HL-60/S4 (cell line): ENCODE data around the gene PDLIM7.
"Not testable (repeated sequence)": the region's sequence is repeated elsewhere in the genome, so short reads cannot be mapped to it uniquely, and the experiment has no call there.

ENCODE experiments used
- in situ Hi-C: fragments of 300-500 bp; cut with MboI; formaldehyde crosslinking; loops from 2 replicates; pipeline ENCODE4 v1.14.3; 2022; ENCODE audit warnings: low sequenced_read_pairs

The PDLIM7 gene, protein sequence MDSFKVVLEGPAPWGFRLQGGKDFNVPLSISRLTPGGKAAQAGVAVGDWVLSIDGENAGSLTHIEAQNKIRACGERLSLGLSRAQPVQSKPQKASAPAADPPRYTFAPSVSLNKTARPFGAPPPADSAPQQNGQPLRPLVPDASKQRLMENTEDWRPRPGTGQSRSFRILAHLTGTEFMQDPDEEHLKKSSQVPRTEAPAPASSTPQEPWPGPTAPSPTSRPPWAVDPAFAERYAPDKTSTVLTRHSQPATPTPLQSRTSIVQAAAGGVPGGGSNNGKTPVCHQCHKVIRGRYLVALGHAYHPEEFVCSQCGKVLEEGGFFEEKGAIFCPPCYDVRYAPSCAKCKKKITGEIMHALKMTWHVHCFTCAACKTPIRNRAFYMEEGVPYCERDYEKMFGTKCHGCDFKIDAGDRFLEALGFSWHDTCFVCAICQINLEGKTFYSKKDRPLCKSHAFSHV

DNA sequence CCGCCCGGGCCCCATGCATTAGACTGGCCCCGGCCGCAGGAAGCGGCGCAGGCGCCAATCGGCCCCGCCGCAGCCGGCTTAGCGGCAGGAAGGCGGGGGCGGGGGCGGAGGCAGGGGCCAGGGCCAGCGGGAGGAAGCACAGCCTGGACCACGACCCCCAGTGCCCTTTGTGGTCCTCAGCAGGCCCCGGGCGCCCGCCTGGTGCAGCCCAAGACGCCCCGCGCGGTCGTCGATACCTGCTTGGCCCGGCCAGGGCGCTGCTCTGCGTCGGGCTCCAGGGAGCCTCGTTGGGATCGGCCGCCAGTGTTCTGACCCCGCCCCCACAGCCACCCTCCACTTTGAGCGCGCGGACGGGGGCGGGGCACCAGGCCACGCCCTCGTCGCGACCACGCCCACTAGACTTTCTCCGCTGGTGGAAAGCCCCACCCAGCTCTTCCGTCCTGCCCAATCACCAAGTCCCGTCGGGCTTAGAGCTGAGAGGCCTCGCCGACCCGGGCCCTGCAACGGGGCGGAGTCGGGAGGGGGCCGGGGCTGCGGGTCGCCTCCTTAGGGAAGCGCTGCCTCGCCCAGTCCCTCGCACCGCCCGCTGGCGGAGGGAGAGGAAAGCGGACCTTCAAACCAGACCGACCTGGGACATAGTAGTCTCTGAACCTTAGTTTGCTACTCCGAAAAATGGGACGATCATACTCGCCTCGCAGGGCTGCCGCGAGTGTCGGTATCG is at the start of gene PDLIM7:
PDLIM7 (minus strand) TSS at position 313 of the 721 bp plus-strand sequence. CDS start 1,092 bp downstream, outside the sequence.
- in situ Hi-C loops: no loop called here

DNA sequence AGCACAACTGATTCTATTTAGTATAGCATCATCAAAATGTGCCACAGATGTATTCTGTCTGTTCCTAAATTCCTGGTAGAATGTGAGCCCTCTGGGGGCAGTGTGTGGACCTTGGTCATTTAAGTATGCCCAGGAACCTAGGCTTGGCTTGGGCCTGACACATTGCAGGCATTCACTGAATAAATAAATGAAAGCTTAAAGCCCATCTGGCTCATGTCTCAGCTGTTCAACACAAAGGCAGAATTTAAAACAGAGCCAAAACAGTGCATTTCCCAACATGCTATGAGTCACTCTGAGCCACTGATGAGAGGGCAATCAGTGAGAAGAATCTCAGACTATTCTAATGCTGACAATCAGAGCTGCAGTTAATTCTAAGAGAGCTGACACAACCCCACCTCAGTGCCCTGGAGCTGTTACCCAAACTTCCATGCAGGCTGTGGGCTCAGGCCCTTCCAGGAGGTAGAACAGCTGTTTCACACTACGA is 48.9 kb upstream of the PDLIM7 start:
- in situ Hi-C loops: no loop called here

DNA sequence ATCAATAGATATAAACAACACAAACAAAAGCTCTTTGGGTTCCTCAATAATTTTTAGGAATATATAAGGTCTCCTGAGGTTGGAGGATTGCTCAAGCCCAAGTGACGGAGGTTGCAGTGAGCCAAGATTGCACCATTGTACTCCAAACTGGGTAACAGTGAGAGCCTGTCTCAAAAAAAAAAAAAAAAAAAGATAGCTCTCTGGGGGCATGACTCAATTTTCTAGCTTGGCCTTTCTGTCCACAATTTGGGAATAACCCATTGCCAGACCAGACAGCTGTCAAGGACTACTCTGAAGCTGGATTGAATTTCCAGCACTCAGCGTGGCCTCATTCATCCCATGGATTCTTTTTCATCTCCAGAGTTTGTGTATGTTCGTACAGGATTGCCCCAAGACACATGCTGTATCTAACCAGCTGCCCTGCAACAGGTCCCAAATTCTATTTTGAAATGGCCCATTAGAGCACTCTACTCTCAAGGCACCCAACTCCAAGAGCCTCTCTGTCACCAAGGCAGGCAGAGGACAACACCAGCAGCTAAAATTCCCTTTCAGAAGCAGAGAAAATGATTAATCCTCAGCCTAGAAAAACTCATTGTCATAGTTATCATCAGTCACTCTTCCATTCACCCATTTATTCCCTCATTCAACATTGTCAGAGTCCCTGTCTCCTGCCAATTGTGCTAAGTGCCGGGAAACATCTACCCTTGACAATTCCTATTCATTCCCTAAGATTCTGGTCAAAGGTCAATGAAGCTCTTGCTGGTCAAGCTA is 48.3 kb upstream of the PDLIM7 start:
- in situ Hi-C loops: no loop called here

DNA sequence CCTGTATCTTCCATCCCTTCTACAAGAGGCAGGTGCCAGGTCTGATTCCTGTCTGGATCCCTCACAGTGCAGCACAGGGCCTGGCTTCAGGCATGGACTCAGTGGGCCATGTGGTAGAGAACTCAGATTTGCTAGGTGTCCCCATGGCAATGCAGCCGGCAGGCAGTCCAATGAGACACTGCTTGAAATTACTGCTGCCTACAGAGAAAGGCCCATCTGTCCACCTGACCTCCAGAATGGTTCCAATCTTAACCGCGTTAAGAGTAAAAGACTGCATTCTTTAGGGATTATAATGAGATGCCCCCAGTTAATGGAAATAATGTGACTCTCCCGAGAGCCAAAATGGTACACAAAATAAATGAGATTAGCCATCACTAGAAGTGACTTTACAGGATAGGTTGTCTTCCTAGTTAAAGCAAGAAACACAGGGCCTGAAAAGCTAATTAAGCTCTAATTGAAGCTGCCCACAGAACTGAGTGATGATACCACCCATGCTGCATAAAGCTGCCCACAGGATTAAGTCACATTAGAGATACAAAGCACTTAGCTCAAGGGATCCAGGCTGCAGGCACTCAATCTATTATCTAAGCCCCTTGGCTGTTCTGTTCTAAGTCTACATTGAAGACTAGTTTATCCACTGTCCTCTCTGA is 45.5 kb upstream of the PDLIM7 start:
- in situ Hi-C loops: no loop called here

DNA sequence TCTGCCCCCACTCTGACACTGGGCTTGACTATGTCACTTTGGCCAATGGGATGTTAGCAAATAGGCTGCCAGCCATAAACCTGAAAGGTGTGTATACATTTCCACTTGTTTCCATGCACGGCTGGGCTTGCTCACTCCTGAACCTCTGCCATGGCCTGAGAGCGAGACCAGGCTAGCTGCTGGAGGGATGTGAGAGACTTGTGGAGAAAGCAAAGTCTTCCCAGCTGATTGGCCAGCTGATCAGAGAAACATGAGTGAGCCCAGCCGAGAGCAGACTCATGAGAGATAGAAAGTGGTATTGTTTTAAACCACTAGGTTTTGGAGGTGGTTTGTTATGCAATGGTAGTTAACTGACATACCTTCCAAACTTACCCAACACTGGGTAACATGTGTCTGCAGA is 43.0 kb upstream of the PDLIM7 start:
- in situ Hi-C loops: no loop called here

DNA sequence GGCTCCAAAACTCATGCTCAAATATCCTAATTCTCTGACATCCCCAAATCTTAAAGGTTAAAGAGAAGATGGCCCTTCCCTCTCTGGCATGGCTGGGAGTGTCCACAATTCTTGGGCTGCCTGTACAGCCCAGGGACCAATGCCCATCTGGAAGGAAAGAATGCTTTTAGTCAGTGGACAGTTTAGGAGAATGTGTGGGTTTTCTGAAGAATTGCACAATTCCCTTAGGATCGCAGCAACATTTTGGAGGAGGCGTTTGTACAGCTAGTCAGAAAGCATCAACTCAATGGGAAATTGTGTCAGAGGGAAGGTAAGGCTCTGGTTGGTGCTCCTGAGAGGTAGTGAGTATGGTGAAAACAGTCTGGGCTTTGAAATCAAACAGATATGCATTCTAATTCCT is 42.0 kb upstream of the PDLIM7 start:
- in situ Hi-C loops: no loop called here

DNA sequence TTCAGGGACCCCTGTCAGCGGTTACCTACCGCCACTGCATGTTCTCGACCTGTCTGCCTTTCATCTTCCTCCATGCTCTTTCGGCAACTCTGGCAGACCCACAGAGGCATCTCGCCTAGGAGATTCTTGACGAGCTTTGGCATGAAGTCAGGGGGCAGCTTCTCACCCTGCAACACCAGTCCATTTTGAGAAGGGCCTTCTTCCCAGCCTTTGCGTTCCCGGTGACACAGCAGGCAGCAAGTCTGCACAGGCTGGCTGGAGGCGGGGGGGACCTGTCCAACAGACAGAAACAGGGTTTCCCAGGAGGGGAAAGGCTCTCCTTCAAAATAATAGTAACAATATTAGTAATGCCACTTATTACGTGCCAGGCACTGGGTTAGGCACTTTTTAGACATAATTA is 41.5 kb upstream of the PDLIM7 start:
- in situ Hi-C loops: no loop called here

DNA sequence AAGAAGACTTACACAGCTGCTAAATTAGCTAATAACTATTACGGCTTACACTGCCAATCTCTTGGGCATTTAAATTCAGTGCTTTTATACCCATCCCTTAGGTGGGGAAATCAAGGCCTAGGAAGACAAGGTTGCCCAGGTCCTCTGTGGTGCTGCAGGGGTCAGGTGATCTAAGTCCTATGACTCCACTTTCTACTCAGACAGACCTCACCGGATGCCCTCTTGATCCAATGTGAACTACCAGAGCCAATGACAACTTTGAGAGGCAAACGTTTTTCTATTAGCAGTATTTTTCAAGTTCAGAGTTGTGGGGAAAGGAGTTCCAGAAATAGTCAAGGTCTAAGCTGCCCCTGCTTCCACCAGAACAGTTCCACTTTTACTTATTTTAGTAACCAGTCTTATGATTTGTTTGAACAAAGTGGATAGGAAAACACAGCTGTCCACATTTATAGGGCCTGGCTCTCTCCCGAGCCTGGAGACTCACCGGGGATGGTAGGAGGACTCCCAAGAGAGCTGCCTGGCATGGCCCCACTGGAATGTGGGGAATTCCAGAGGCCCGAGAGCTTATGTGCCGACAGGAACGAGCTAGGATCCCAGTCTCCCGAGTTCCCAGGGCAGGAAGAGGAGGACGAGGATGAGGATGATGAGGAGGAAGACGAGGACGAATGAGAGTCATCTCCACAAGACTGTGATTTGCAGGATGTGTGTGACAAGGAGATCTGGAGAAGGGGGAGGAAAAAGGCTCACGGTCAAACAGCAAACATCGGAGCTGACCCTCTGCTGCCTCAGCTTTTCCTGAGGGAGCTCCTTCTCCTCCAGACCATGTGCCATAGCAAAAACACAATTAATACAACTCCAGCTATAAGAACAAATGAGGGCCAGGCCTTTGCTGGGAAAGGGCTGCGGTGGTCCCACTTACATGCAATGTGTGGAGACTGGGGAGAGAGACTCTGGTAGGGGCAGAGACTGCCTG is 40.3 kb upstream of the PDLIM7 start:
- in situ Hi-C loops: no loop called here

DNA sequence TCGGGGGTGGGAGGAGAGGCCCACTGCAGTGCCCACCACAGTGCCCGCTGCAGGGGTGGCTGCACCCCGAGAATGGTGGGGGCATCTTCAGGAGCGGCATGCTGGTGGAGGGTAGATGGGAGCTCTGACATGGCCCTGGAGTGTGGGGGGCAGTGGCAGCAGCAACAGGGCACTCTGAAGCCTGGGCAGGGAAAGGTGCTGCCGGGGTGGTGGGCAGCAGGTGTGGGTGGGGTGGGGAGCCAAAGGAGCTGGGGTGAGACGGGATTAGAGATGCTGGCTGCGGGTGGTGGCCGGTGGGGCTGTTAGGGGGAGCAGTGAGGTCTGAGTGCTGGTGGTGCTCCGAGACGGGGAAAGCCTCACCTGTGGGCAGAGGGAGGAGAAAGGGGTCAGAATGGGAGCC is 39.0 kb upstream of the PDLIM7 start:
- in situ Hi-C loops: no loop called here

DNA sequence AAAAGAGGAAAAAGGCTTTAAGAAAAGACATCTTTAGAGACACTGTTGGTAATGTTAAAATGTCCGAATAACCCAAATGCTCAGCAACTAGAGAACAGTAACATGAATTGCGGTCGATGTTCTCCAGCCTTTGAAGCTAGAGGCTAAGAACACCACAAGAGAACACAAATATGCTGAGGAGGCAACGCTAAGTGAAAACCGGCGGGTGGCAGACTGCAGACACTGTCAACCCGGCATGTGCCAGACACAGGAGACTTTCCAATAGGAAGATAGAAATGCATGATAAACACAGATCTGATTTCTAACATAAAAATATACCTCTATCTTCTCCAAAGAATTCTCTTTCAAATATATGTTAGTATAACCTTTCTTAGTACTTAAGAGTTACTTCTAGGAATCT is 37.7 kb upstream of the PDLIM7 start:
- in situ Hi-C loops: no loop called here

DNA sequence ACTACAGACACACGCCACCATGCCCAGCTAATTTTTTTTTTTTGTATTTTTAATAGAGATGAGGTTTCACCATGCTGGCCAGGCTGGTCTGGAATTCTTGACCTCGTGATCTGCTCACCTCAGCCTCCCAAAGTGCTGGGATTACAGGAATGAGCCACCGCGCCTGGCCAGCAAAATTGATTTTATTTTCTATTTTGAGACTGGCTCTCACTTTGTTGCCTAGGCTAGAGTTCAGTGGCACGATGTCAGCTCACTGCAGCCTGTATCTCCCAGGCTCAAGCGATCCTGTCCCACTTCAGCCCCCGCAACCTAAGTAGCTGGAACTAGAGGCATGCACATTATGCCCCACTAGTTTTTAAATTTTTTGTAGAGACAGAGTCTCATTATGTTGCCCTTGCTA is 37.0 kb upstream of the PDLIM7 start:
- in situ Hi-C loops: not testable (repeated sequence)

DNA sequence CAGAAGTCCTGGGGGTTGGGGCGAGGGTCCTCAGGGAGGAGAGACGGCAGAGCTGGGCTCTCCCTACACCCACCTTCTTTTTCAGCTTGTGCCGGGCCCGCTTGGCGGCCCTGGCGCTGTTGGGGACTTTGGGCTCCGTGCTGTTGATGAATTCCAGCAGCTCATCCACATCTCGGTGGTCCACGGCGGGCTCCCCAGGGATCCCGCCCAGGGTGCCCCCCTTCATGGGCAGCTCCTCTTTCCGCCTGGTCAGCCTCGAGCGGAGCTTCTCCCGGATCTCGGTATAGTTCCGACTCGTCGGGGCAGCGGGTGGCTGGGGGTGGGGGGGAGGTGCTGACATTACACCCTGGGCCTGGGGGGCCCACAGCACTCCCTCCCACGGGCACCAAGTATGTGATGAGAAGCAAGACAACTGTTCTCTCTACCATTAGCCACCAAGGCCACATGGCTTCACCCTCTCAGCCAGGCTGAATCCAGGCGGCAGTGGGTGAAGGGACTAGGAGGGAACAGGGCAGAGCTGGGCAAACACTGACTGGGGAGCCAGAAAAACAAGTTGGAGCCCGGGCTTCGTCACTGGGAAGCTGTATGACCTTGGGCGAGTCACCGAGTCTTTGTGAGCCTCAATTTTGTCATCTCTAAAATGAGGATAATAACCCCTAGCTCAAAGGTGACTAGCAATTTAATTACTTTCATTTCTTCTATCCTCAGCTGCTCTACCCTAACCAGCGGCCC is 34.0 kb upstream of the PDLIM7 start:
- in situ Hi-C loops: no loop called here

DNA sequence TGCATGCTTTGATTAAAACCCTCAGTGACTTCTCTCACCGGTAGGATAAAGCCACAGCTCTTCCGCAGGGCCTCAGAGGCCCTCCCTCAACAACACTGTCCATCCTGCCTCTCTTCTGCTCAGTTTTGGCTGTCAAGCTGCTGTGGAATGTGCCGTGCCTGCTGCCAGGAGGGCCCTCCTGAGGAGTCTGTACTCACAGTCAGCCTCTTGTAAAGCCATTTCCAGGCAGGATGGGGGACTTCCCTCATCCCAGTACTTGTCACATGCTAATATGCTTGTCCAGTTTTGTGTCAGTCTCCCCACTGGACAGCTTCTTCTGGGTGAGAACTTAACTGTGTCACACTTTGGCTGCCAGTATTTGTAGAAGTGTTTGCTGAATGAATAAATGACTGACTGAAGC is 33.2 kb upstream of the PDLIM7 start:
- in situ Hi-C loops: no loop called here

DNA sequence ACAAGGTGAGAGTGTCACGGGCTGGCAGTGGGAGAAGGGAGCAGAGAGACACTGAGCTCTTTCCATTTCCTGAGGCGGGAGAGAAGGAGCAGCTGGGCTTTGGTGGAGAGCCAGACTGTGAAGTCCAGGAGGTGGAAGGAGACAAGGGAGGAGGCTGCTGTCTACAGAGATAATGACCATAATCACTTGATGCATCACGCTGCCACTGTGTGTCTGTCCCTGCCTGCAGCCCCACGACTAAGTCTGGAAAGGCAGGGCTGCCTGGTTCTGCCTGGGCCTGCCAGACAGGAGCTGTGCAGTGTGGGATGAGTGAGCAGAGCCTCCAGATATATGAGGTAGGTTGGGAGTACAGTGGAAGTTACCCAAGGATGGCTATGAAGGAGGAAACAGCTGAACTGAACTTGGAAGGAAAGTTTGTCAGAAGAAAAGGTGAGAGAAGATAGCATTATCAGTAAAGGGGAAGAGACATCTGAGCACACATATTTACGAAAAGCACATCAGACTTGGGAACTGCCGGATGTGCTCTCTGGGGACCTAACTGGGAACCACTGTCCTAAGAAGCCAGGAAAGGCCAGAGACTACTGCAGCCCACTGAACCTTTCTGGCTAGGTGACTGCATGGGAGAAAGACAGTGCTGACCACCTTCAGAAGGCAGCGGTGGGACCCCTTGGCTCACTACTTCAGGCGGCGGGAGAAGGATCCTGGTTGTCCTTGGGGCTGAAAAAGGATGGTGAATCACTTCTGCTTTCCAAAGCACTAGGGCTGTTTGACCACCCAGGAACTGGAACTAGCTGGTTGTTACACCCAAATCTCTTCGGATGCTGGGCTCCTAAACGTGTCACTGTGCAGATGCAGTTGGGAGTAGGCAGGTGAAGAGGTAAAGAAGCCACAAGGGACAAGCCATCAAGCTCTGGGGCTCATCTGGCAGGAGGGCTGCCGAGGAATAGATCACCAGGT is 32.1 kb upstream of the PDLIM7 start:
- in situ Hi-C loops: no loop called here

DNA sequence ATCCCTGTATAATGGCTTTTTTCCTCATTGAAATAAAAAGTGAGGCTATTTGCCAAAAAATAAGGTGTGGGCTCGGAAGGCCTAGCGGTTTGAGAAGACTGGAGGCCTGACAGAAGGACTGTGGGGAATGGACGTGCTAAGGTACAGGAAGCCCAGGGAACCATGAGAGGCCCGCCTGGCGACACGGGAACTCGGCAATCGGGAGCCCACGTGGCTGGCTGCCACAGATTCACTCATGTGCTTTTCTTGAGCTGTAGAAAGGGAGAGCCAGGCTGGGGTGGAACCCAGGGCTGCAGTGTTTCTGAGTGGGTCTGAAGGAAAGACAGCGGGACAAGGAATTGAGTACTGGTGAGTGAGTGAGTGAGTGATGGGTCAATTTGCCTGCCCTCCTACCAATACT is 31.2 kb upstream of the PDLIM7 start:
- in situ Hi-C loops: no loop called here

DNA sequence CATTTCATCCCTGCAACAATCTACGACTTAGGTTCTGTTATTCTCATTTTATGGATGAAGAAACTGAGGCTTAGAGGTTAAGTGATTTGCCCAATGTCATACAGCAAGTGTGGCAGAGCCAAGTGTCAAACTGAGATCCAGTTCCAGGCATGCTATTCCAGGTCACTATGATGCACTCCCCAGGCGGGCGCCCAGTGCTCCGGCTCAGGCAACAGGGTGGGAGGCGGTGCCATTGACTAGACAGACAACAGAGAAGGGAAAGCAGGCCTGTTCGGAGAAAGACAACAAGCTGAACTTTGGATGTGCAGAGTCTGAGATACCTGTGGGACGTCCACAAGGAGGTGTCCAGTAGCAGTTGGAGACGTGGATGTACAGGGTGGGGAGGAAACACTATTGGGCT is 30.2 kb upstream of the PDLIM7 start:
- in situ Hi-C loops: no loop called here

DNA sequence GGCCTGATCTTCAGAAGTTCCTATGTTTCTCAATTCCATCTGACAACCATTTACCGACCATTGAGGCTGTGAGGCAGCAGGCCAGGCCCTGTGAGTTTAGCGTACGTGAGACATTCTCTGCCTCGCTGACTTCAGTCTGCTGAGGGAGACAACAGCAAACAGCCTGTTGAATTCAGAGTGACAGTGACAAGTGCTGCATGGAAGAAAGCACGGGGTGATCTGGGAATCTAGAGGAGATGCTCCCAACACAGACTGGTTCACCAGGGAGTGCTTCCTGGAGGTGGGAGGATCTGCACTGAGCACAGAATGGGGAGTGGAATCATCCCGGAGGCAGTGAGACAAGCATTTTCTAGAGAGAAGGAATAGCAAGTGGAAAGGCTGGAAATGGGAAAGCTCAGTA is 29.4 kb upstream of the PDLIM7 start:
- in situ Hi-C loops: no loop called here

DNA sequence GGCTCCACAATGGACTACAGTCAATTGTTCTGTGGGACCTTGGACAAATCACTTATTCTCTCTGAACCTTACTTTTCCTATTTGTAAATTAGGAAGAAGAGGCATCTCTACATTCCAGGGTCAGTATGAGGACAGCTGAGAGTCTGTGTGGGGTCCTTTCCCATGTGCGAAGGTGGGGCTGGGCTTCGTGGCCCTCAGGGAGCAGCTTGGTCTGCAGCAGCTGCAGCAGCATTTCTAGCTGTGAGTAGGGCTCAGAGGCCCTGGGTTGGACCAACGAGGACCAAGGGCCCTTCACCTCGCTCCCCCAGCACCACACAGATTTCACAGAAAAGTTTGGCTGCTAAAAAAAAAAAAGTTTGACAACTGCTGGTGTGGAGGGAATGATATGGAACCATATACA is 28.8 kb upstream of the PDLIM7 start:
- in situ Hi-C loops: no loop called here
